ENCODE measurements around the gene APPL1. TPM values are rescaled to one million over a fixed set of nuclear protein-coding genes. Genes with fewer than 3 reads are reported as not detected.

The APPL1 gene
- total RNA-seq, 1 experiment from 2014 or later, result 22.3 TPM

GRCh38 chr3:57192028-57192427 is 35.5 kb upstream of the APPL1 start:
- no peaks in the 10 kb centered on the region for H3K4me1 ChIP-seq (ENCODE audit: insufficient read depth, low read length, poor library complexity, severe bottlenecking)
- intact Hi-C loops (cut with micrococcal nuclease; ENCODE audit: unreplicated experiment), result no loop called here
- TF ChIP-seq, protein P1, sequence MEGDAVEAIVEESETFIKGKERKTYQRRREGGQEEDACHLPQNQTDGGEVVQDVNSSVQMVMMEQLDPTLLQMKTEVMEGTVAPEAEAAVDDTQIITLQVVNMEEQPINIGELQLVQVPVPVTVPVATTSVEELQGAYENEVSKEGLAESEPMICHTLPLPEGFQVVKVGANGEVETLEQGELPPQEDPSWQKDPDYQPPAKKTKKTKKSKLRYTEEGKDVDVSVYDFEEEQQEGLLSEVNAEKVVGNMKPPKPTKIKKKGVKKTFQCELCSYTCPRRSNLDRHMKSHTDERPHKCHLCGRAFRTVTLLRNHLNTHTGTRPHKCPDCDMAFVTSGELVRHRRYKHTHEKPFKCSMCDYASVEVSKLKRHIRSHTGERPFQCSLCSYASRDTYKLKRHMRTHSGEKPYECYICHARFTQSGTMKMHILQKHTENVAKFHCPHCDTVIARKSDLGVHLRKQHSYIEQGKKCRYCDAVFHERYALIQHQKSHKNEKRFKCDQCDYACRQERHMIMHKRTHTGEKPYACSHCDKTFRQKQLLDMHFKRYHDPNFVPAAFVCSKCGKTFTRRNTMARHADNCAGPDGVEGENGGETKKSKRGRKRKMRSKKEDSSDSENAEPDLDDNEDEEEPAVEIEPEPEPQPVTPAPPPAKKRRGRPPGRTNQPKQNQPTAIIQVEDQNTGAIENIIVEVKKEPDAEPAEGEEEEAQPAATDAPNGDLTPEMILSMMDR (conservative IDR thresholded peaks at IDR 0.05; ENCODE audit: low read depth, low read length), result no peak
- no peak for TF ChIP-seq EZH2 (IDR thresholded peaks at IDR 0.05; ENCODE audit: borderline replicate concordance, low read depth, low read length, poor library complexity, severe bottlenecking)
- ChIA-PET CTCF (no interaction called here), POLR2A (ENCODE audit: low non-redundant PET) (no interaction called here)
- no peak for DNase-seq (ENCODE audit: low spot score)
- no peak overlapping the region for H3K27ac ChIP-seq (ENCODE audit: low read depth, low read length, poor library complexity, severe bottlenecking)
- no peaks in the 10 kb centered on the region for H3K27me3 ChIP-seq (replicated peaks; ENCODE audit: insufficient read depth, low read depth, low read length, poor library complexity)
- H3K36me3 ChIP-seq (ENCODE audit: insufficient read depth, low read length, poor library complexity, severe bottlenecking), result no peaks in the 10 kb centered on the region
- BruUV-seq (replicated peaks), result no TSS peak
- no peak overlapping the region for H3K4me3 ChIP-seq (ENCODE audit: low read depth, low read length, poor library complexity, severe bottlenecking)
- H3K9me3 ChIP-seq (ENCODE audit: low read depth, low read length, poor library complexity, severe bottlenecking), result no peaks in the 10 kb centered on the region

- CTCF ChIA-PET, result no interaction called here
- POLR2A ChIA-PET (ENCODE audit: low non-redundant PET), result no interaction called here
- TF ChIP-seq, protein P1 (conservative IDR thresholded peaks at IDR 0.05; ENCODE audit: low read depth, low read length), result no peak
- TF ChIP-seq EZH2 (IDR thresholded peaks at IDR 0.05; ENCODE audit: borderline replicate concordance, low read depth, low read length, poor library complexity, severe bottlenecking), result no peak
- H3K36me3 ChIP-seq (ENCODE audit: insufficient read depth, low read length, poor library complexity, severe bottlenecking), result no peaks in the 10 kb centered on the region
- intact Hi-C loops (cut with micrococcal nuclease; ENCODE audit: unreplicated experiment), result no loop called here
- BruUV-seq (replicated peaks), result no TSS peak
- no peak overlapping the region for H3K4me3 ChIP-seq (ENCODE audit: low read depth, low read length, poor library complexity, severe bottlenecking)
- H3K4me1 ChIP-seq (ENCODE audit: insufficient read depth, low read length, poor library complexity, severe bottlenecking), result no peaks in the 10 kb centered on the region
- no peak for DNase-seq (ENCODE audit: low spot score)
- H3K27ac ChIP-seq (ENCODE audit: low read depth, low read length, poor library complexity, severe bottlenecking), result no peak overlapping the region
- no peaks in the 10 kb centered on the region for H3K27me3 ChIP-seq (replicated peaks; ENCODE audit: insufficient read depth, low read depth, low read length, poor library complexity)
- no peaks in the 10 kb centered on the region for H3K9me3 ChIP-seq (ENCODE audit: low read depth, low read length, poor library complexity, severe bottlenecking)
Measured at GRCh38 chr3:57194641-57195040, 32.9 kb upstream of the APPL1 start.

DNA sequence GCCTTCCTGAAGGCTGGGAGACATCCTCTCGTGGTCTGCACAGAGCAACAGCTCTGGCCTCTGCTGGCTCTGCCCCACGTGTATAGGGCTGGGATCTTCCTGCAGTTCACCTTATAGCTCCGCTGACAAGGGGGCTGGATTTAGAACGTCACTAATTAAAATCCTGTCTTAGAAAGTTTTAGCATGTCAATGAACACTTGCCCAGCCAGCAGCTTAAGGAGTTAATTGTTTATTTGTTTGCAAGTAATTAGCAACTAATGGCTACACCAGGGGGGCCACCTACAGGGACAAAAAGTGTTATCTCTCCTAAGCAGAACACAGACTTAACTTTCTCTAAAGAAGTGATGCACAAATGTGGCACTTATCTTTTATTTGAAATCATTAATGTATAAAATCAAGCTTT is 27.6 kb upstream of the APPL1 start, which contains the start of gene HESX1:
TSS of gene HESX1 (minus strand) at position 84 of the 403 bp plus-strand sequence. CDS start at position 24, 60 bp downstream.
- no peak for DNase-seq (ENCODE audit: low spot score)
- intact Hi-C loops (cut with micrococcal nuclease; ENCODE audit: unreplicated experiment), result no loop called here
- TF ChIP-seq, protein P1 (conservative IDR thresholded peaks at IDR 0.05; ENCODE audit: low read depth, low read length), result no peak
- no peak for TF ChIP-seq EZH2 (IDR thresholded peaks at IDR 0.05; ENCODE audit: borderline replicate concordance, low read depth, low read length, poor library complexity, severe bottlenecking)
- no peak within 1 kb of the TSS for H3K27ac ChIP-seq (ENCODE audit: low read depth, low read length, poor library complexity, severe bottlenecking)
- no TSS peak for BruUV-seq (replicated peaks)
- POLR2A ChIA-PET (ENCODE audit: low non-redundant PET), result no interaction called here
- no peak within 1 kb of the TSS for H3K4me3 ChIP-seq (ENCODE audit: low read depth, low read length, poor library complexity, severe bottlenecking)
- H3K27me3 ChIP-seq (replicated peaks; ENCODE audit: insufficient read depth, low read depth, low read length, poor library complexity), result no peaks in the 10 kb centered on the region
- no peaks in the 10 kb centered on the region for H3K4me1 ChIP-seq (ENCODE audit: insufficient read depth, low read length, poor library complexity, severe bottlenecking)
- no peaks in the 10 kb centered on the region for H3K36me3 ChIP-seq (ENCODE audit: insufficient read depth, low read length, poor library complexity, severe bottlenecking)
- no peaks in the 10 kb centered on the region for H3K9me3 ChIP-seq (ENCODE audit: low read depth, low read length, poor library complexity, severe bottlenecking)
- CTCF ChIA-PET, result no interaction called here
